Neuronal stem cell (in vitro differentiated cells): ENCODE data around the gene SLC35D1.
"Not testable (repeated sequence)": the region's sequence is repeated elsewhere in the genome, so short reads cannot be mapped to it uniquely, and the experiment has no call there.

Experiments
- DNase-seq: peaks from one replicate; pipeline ENCODE4 v3.0.0-alpha.2; 2013; ENCODE audit warnings: low spot score
- H2AFZ ChIP-seq: one replicate; pipeline ENCODE4 v1.6.1; 2013; ENCODE audit warnings: mild to moderate bottlenecking, low read length, inconsistent platforms
- H2AK5ac ChIP-seq: 2 replicates; pipeline ENCODE4 v1.6.1; 2013; ENCODE audit warnings: low read depth, mild to moderate bottlenecking, inconsistent platforms, low read length, moderate library complexity, mixed read lengths
- H2BK120ac ChIP-seq: 2 replicates; pipeline ENCODE4 v1.6.1; 2013; ENCODE audit warnings: low read depth, mild to moderate bottlenecking, inconsistent platforms, low read length, moderate library complexity, mixed read lengths
- H2BK12ac ChIP-seq: one replicate; pipeline ENCODE4 v1.6.1; 2013; ENCODE audit warnings: low read length, inconsistent platforms
- H2BK15ac ChIP-seq: 2 replicates; pipeline ENCODE4 v1.6.1; 2013; ENCODE audit warnings: mild to moderate bottlenecking, low read length, inconsistent platforms, mixed read lengths
- H2BK5ac ChIP-seq: one replicate; pipeline ENCODE4 v1.6.1; 2013; ENCODE audit warnings: inconsistent platforms, mild to moderate bottlenecking, low read length, moderate library complexity
- H3K14ac ChIP-seq: one replicate; pipeline ENCODE4 v1.6.1; 2013; ENCODE audit warnings: low read length, inconsistent platforms
- H3K18ac ChIP-seq: 2 replicates; pipeline ENCODE4 v1.6.1; 2013; ENCODE audit warnings: low read length, inconsistent platforms
- H3K23ac ChIP-seq: 2 replicates; pipeline ENCODE4 v1.6.1; 2013; ENCODE audit warnings: low read depth, mild to moderate bottlenecking, mixed read lengths, low read length, inconsistent platforms; ENCODE audit not compliant: poor library complexity
- H3K27ac ChIP-seq: replicated peaks from 3 replicates; pipeline ENCODE4 v1.5.1; 2013; ENCODE audit warnings: low read length, inconsistent platforms
- H3K27me3 ChIP-seq, 3 experiments: 2 replicates each; pipeline ENCODE4 v1.6.1; 2013; ENCODE audit warnings: low read length in 3 of 3, mild to moderate bottlenecking in 2 of 3, inconsistent platforms in 1 of 3, low read depth in 1 of 3, mixed read lengths in 1 of 3, moderate library complexity in 1 of 3; ENCODE audit not compliant: control insufficient read depth in 3 of 3, insufficient read depth in 3 of 3
- H3K36me3 ChIP-seq, 2 donors: replicated peaks in 1 of 2; 2 replicates each; pipeline ENCODE4 v1.6.1; 2013; ENCODE audit warnings: low read length in 2 of 2; ENCODE audit not compliant: control insufficient read depth in 2 of 2, insufficient read depth in 2 of 2
- H3K4ac ChIP-seq: 2 replicates; pipeline ENCODE4 v1.6.1; 2013; ENCODE audit warnings: inconsistent platforms, mild to moderate bottlenecking, low read length, moderate library complexity
- H3K4me1 ChIP-seq, 2 donors: 1 replicate in 1 of 2; 2 replicates in 1 of 2; pipeline ENCODE4 v1.6.1; 2013; ENCODE audit warnings: low read length in 2 of 2, low read depth in 1 of 2; ENCODE audit not compliant: control insufficient read depth in 2 of 2, insufficient read depth in 1 of 2
- H3K4me2 ChIP-seq: one replicate; pipeline ENCODE4 v1.6.1; 2013; ENCODE audit warnings: mild to moderate bottlenecking, low read length, inconsistent platforms; ENCODE audit not compliant: insufficient read depth, poor library complexity, severe bottlenecking
- H3K4me3 ChIP-seq, 2 donors: 2 replicates each; pipeline ENCODE4 v1.5.1; 2013; ENCODE audit warnings: low read length in 2 of 2, mild to moderate bottlenecking in 2 of 2, inconsistent platforms in 1 of 2, moderate library complexity in 1 of 2
- H3K79me1 ChIP-seq: one replicate; pipeline ENCODE4 v1.6.1; 2013; ENCODE audit warnings: low read depth, mild to moderate bottlenecking, inconsistent platforms, low read length, moderate library complexity
- H3K9ac ChIP-seq: one replicate; pipeline ENCODE4 v1.6.1; 2013; ENCODE audit warnings: mild to moderate bottlenecking, low read depth, low read length, inconsistent platforms; ENCODE audit not compliant: poor library complexity
- H3K9me3 ChIP-seq, 2 donors: replicated peaks in 1 of 2; 2 replicates each; pipeline versions ENCODE3 to v1.6.1; 2013; ENCODE audit warnings: low read length in 2 of 2, mild to moderate bottlenecking in 2 of 2, inconsistent platforms in 1 of 2, low read depth in 1 of 2, mixed read lengths in 1 of 2, moderate library complexity in 1 of 2; ENCODE audit not compliant: control insufficient read depth in 2 of 2, insufficient read depth in 1 of 2
- H4K8ac ChIP-seq: one replicate; pipeline ENCODE4 v1.6.1; 2013; ENCODE audit warnings: low read depth, mild to moderate bottlenecking, inconsistent platforms, low read length, moderate library complexity
- H4K91ac ChIP-seq: one replicate; pipeline ENCODE4 v1.6.1; 2013; ENCODE audit warnings: low read length, low read depth, mild to moderate bottlenecking, inconsistent platforms; ENCODE audit not compliant: poor library complexity
- WGBS, 2 donors: extraction: QIAGEN DNeasy Blood & Tissue Kit; methylation state at CpG; one replicate each; pipeline ENCODE4 v1.1.7; 2013; ENCODE audit warnings: missing lambda C conversion rate in 2 of 2, mixed read lengths in 1 of 2; ENCODE audit not compliant: insufficient read length in 2 of 2, insufficient replicate concordance in 1 of 2; ENCODE audit errors: extremely low coverage in 2 of 2; 5-methylcytosine and 5-hydroxymethylcytosine counted together

SLC35D1 gene

GRCh38 chr1:66979621-66980020 is 74.3 kb downstream of the SLC35D1 start:
- not testable (repeated sequence) for H3K4me2 ChIP-seq, H3K4me3 ChIP-seq, H3K27ac ChIP-seq, H4K91ac ChIP-seq, H2BK120ac ChIP-seq, H2AFZ ChIP-seq, DNase-seq, H3K9me3 ChIP-seq, H2AK5ac ChIP-seq, H2BK12ac ChIP-seq, H3K18ac ChIP-seq, H3K14ac ChIP-seq, H3K27me3 ChIP-seq, H3K9ac ChIP-seq, H3K4ac ChIP-seq, H2BK5ac ChIP-seq, H3K4me1 ChIP-seq, H2BK15ac ChIP-seq, H3K23ac ChIP-seq, H3K79me1 ChIP-seq, H4K8ac ChIP-seq
- H3K36me3 ChIP-seq = peaks cover 5 to 97% of the 10 kb centered on the region in 2 donors
- WGBS, 2 donors = no CpG with 5 or more reads among the region's 11 CpGs

GRCh38 chr1:66978201-66978600 is 75.7 kb downstream of the SLC35D1 start:
- Histone ChIP-seq H3K4me3 (no peak overlapping the region), H2AK5ac (no peak overlapping the region), H3K4me1 (no peaks in the 10 kb centered on the region), H3K4me2 (no peak overlapping the region), H3K18ac (no peak overlapping the region), H3K36me3 (peaks cover 4 to 97% of the 10 kb centered on the region in 2 donors), H3K4ac (no peak overlapping the region), H3K79me1 (no peaks in the 10 kb centered on the region), H3K14ac (no peak overlapping the region), H2BK15ac (no peak overlapping the region), H2AFZ (no peak overlapping the region), H3K27me3 (no peaks in the 10 kb centered on the region), H2BK120ac (no peak overlapping the region), H3K23ac (no peak overlapping the region), H4K91ac (no peak overlapping the region), H2BK12ac (no peak overlapping the region), H3K27ac (no peak overlapping the region), H4K8ac (no peak overlapping the region), H3K9me3 (no peaks in the 10 kb centered on the region), H3K9ac (no peak overlapping the region), H2BK5ac (no peak overlapping the region)
- no peak for DNase-seq

DNA sequence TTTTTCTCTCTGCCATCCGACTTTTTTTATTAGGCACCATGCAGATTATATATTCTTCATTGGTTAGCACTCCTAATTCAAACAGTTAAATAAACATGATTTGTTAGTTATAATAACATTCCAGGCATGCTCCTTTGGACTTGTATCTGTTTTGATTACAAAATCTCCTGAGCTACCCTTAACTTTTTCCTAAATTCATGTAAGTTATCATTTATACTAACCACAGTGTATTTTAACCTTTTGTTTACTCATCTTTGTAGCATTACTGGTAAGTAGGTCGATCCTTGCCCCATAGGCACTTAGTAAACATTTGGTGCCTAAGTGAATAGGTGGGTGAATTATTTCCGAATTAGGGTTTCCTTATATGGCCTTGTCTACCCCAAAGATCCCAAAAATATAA is 85.4 kb downstream of the SLC35D1 start:
- no peak overlapping the region for H4K91ac ChIP-seq

GRCh38 chr1:66966188-66966873 is 87.6 kb downstream of the SLC35D1 start:
- H2AK5ac ChIP-seq, H3K79me1 ChIP-seq, H3K4me3 ChIP-seq, H3K9ac ChIP-seq, H3K27ac ChIP-seq, H3K23ac ChIP-seq, H3K14ac ChIP-seq, H3K4me1 ChIP-seq, H3K27me3 ChIP-seq, H2BK12ac ChIP-seq, H2BK15ac ChIP-seq, H2AFZ ChIP-seq, H4K8ac ChIP-seq, H3K18ac ChIP-seq, H3K4ac ChIP-seq, DNase-seq, H3K4me2 ChIP-seq, H4K91ac ChIP-seq, H2BK120ac ChIP-seq, H2BK5ac ChIP-seq: not testable (repeated sequence)
- peaks cover 0 to 11% of the 10 kb centered on the region in 2 donors for H3K9me3 ChIP-seq
- peaks cover 4 to 95% of the 10 kb centered on the region in 2 donors for H3K36me3 ChIP-seq
- no CpG with 5 or more reads among the region's 7 CpGs for WGBS, 2 donors

More for the DNA sequence above, 85.4 kb downstream of the SLC35D1 start:
- no peak overlapping the region for H2BK15ac ChIP-seq
- H3K9me3 ChIP-seq = peaks cover 0 to 11% of the 10 kb centered on the region in 2 donors
- H3K14ac ChIP-seq = no peak overlapping the region
- no peak overlapping the region for H3K4me2 ChIP-seq
- no peak overlapping the region for H2BK120ac ChIP-seq
- no peak overlapping the region for H2AFZ ChIP-seq
- H3K18ac ChIP-seq = no peak overlapping the region
- H3K36me3 ChIP-seq = peaks cover 2 to 95% of the 10 kb centered on the region in 2 donors
- H3K27me3 ChIP-seq = no peaks in the 10 kb centered on the region
- no peak overlapping the region for H3K27ac ChIP-seq
- no peak overlapping the region for H2BK5ac ChIP-seq
- H3K4ac ChIP-seq = no peak overlapping the region
- no peak overlapping the region for H2AK5ac ChIP-seq
- no peak overlapping the region for H3K9ac ChIP-seq
- H2BK12ac ChIP-seq = no peak overlapping the region
- no peaks in the 10 kb centered on the region for H3K4me1 ChIP-seq
- WGBS, 2 donors = no CpG with 5 or more reads among the region's 3 CpGs
- no peak for DNase-seq
- H3K23ac ChIP-seq = no peak overlapping the region
- H4K8ac ChIP-seq = no peak overlapping the region
- H3K79me1 ChIP-seq = no peaks in the 10 kb centered on the region
- H3K4me3 ChIP-seq = no peak overlapping the region
